Measurements from ENCODE around the gene SERINC1. TPM values are rescaled to one million over a fixed set of nuclear protein-coding genes. Genes with fewer than 3 reads are reported as not detected.
"Not testable (repeated sequence)": the region's sequence is repeated elsewhere in the genome, so short reads cannot be mapped to it uniquely, and the experiment has no call there.

Gene SERINC1
- 746 TPM for total RNA-seq

DNA sequence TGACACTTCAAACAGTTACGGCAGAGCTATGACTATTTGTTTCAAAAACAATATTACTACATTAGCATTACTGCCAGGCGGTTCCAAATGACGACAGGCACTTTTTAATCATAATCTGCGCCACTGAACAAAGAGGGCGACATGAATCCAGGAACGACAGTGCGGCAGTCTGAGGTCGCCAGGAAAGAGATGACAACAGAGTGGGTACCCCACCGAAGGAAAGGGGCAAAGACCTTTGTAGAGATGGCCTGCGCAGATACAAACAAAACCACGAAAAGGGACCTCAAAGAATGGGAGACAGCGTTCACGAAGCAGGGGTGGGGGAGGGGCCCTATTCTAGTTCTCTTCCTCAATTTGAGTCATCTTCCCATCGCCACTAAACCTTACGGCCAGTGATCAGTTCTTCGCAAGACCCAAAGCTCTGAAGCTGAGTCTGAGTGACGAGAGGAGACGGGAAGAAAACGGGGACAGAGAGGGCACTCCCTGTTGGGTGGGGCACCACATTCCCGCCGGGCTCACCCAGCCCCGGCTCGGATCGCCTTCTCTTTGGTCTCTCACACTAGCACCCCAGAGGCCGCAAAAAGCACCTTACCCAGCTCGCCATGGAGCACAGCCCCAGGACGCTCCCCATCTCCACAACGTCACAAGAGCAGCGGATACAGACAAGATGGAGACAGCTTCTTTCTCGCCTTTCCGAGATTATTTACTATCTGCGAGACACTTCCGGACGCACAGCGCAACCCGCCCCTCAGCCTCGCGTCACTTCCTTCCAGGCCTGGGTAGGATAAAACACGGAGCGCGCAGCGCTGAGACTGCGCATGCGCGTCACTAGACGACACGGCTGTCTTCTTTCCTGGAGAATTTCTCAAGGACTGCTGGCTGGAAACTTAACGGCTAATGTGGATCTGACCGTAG lies at the start of gene SERINC1:
SERINC1 (minus strand) TSS at position 701 of the 915 bp plus-strand sequence; CDS start at position 631, 70 bp downstream.
- FAIRE-seq = peak; percentile 10
- DNase-seq (ENCODE audit: low spot score in 2 of 2) = peak; percentile 57 to 72

DNA sequence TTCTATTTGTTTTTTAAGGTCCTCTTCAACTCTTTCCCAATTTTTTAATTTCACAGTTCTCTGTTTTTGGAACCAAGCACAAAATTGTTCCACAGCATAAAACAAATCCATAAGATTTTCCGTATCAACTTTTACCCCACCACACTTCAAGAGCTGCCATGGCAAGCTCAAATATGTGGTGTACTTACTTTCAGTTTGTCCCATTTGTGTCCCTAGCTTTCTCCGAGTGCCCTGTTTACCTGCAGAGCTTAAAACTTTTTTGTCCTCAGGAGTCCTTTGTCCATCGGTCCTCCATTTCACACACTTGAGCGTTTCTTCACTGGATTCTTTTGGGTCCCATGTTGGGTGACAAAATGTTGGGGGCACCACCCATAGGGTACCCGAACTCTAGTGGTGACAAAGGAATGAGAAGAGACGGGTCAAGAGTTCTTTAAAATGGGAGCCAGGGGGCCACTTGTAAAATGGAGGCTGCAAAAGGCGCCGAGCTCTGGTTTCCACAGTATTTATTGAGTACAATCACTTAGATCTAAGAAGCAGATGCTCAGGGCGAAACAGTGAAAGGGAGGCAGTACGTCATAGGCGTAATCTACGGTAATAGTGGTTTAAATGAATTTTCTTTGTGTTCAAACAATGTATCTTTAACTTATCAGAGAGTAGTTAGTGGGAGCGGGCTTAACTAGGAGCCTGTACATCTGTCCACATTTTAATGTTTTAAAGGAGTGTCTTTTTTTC lies 39.8 kb upstream of the SERINC1 start:
- FAIRE-seq (no peak), DNase-seq (ENCODE audit: low spot score in 2 of 2) (no peak)

DNA sequence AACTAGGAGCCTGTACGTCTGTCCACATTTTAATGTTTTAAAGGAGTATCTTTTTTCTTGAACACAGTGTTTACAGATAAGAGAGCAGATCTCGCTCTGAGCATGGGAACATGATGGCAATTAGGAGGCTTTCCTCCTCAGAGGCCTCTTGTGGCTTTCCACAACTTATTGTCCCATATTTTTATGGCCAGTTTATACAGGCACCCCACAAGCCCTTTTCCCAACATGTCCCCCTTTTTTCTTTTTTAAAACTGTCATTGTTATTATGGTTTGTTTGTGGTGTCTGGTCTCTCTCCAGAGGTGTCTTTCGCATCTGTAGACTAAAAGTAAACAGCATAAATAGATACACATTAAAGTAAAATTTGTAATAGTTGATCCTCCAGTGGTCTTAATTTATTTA lies 33.6 kb upstream of the SERINC1 start:
- DNase-seq (ENCODE audit: low spot score in 2 of 2); FAIRE-seq: not testable (repeated sequence)

DNA sequence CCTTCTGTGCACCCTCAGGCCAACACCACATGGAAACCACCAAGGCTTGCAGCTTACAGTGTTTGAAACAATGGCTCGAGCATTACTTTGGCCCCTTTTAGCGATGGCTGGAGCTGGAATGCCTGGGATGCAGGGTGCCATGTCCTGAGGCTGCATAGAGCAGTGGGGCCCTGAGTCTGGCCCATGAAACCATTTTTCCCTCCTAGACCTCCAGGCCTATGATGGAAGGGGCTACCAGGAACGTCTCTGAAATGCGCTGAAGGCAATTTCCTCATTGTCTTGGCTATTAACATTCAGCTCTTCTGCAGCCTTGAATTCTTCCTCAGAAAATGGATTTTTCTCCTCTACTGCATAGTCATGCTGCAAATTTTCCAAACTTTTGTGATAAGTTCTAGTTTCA lies 29.9 kb upstream of the SERINC1 start:
- DNase-seq (ENCODE audit: low spot score in 2 of 2) = no peak
- FAIRE-seq = no peak

DNA sequence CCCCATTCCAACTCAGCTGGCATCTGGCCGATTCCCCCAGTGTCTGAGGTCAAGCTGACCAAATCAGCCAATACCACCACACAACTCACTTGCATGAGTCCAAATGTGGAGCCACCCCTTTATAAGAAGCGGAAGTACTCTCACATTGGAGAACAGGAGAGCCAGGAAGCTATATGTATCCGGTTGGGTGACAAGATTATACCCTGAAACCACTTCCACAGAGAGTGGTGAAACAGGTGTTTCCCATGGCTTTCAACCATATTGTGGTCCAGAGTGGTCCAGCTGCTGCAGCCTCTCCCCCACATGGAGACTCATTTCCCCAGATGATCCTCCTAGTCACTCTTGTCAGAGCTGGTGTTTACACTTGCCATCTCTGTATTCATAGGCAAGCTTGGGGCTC lies 24.0 kb upstream of the SERINC1 start:
- DNase-seq (ENCODE audit: low spot score in 2 of 2) (no peak), FAIRE-seq (no peak)

DNA sequence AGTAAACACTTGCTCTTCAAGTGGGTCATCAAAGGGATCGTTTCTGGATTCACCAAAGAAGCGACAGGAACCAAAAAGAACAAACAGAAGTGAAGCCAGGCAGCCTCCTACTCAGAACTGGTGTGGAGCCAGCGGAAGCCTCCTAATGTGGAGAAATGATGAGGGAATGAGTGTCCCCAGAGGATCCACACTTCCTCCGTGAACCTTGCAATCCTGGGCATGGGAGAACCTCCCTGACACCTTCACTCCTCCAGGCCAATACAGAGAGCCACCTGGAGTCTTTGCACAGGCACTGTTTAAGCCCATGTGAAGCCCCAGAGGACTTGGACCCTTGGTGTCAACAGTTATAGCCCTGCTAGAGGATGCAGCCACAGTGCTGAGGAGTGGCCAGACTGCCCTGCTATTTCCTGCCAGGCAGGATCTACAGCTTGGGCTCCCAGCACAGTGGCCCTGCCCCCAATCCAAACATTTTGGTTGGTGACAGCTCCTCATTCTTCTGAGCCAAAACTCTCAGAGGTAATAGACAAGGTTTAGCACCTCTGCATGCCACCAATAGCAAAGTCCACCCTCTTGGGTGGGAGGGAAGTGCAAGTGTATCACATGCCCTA lies 23.2 kb upstream of the SERINC1 start:
- DNase-seq (ENCODE audit: low spot score in 2 of 2) = no peak
- no peak for FAIRE-seq

DNA sequence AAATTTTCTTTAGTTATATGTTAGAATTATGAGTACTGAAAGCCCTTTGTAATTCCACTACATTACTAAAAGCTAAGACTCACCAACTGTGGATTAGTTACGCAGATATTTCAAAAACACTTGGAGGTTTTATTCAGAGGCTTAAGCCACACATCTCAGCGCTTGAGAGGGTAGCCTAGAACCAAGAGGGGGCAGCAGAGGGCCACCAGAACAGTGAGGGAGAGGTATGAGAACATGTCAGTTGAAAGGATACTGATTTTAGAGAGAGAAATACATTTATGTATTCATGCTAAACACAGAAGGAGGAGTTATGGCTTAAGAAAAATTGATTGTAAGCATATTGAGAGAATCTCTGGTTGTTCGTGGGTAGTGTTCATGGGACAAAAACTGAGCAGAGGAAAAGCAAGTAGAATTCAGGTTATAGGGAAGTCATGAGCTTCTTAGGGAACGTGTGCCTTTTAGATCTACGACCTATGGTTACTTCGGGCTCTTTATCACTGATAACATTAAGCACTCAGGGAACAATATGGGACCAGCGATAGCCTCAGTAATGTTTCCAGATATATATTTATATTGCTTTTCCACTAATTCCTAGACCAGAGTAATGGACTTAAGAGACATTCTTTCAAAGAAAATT lies 20.4 kb upstream of the SERINC1 start:
- peak; percentile 31 to 56 for DNase-seq (ENCODE audit: low spot score in 2 of 2)
- peak; percentile 67 for FAIRE-seq

DNA sequence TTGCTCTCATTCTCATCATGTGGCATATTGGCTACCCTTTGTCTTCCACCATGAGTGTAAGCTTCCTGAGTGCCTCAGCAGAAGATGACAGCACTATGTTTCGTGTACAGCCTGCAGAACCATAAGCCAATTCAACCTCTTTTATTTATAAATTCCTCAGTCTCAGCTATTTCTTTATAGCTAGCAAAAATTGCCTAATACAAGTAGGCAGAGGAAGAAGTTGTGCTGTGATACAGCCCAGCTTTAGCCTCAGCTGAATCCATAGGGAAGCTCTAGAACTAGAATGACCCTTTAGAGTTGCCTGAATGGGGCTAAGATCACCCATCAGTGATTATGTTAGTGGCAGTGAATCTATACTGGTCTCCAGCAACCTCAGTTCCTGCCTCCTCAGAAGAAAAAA lies 19.0 kb upstream of the SERINC1 start:
- no peak for FAIRE-seq

DNA sequence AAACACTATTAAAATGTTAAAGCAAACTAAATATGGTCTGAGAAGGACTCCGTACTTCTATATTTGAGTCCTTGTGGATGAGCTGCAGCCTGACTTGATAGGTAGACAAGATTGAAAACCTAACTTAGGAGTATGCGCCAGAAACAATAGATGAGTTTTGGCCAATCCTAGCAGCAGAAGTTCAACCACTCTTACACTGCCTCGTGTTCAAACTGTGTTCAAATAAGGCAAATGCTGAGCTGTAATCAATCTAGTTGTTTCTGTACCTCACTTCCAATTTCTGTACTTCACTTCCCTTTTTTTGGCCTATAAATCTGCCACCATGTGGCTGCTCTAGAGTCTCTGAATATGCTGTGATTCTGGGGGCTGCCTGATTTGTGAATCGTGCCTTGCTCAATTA lies 13.2 kb upstream of the SERINC1 start:
- no peak for DNase-seq (ENCODE audit: low spot score in 2 of 2)
- FAIRE-seq = no peak

More for the DNA sequence above, 19.0 kb upstream of the SERINC1 start:
- no peak for DNase-seq (ENCODE audit: low spot score in 2 of 2)

DNA sequence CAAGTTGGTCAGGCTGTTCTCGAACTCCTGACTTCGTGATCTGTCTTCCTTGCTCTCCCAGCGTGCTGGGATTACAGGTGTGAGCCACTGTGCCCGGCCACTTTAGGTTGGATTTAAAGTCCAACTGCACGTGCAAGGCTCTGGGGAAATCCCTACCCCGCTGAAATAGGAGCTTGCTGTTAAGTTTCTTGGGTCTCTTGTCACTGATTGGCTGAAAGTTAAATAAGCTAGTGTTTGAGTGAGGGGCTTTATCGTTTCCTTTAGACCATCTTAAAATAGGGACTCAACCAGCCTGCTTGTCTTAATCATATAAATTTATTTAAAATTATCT lies 11.1 kb upstream of the SERINC1 start:
- FAIRE-seq (no peak), DNase-seq (ENCODE audit: low spot score in 2 of 2) (no peak)

DNA sequence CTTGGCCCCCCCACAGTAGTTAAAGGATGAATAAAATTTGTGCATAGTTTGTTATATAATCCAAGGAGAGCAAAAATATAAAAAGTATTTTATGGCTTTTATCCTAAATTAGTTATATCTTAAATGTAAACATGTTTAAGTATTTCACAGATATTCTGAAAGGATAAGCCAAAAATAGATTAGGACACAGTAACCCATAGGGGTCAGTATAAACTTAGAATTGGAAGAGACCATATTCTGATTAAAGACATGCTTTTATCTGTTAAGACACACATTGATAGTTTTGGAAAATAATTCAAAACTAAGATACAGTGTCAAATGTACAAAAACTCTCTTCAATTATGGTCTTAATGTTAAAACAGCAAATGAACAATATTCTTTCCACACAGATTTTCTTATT lies 4.5 kb upstream of the SERINC1 start:
- FAIRE-seq (peak; percentile 70), DNase-seq (ENCODE audit: low spot score in 2 of 2) (peak in 1 of 2 donors; percentile 12)

DNA sequence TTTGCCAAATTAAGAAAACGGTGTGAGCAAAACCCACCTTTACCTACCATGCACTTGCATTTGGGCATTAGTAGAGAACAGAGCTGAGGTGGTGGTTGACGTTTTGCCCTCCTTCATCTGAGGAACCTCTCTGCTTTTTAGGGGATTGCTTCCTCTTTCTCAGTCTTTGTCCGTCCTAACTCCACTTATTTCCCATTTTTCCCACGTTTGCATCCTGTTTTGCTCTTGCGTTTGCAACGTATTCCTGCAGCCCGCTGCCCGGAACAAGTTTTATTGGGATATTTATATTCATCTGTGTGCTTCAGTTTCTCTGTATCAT lies 374 bp upstream of the SERINC1 start:
- FAIRE-seq (no peak), DNase-seq (ENCODE audit: low spot score in 2 of 2) (no peak)

DNA sequence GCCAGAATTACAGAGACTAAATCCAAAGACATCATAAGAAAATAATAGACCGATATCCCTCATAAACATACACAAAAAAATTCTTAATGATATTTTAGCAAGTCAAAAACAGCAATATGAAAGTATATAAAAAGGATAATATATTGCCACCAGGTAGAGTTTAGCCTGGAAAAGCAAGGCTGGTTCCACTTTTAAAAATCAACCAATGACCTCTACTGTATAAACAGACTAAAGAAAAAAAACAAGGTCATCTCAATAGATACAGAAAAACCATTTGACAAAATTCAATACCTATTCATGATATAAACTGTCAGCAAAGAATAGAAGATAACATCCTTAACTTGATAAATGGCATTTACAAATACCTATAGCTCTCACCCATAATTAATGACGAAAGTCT lies 9.7 kb downstream of the SERINC1 start:
- FAIRE-seq (no peak), DNase-seq (ENCODE audit: low spot score in 2 of 2) (no peak)

DNA sequence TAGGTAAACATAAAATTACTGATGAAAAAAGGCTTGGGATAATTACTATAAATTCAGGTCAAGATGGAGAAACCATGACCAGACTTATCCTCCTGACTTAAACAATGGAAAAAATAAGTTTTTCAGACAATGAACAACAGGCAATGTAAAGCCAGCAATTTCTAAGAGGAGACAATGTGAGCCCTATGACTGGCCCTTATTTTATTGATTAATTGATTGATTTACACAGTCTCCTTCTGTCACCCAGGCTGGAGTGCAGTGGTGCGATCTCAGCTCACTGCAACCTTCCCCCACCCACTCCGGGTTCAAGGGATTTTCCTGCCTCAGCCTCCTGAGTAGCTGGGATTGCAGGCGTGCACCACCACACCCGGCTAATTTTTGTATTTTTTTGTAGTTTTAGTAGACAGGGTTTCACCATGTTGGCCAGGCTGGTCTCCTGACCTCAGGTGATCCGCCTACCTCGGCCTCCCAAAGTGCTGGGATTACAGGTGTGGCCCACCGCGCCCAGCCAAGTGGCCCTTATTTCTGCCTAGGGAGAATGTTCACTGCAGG lies 11.7 kb downstream of the SERINC1 start:
- FAIRE-seq; DNase-seq (ENCODE audit: low spot score in 2 of 2): not testable (repeated sequence)

DNA sequence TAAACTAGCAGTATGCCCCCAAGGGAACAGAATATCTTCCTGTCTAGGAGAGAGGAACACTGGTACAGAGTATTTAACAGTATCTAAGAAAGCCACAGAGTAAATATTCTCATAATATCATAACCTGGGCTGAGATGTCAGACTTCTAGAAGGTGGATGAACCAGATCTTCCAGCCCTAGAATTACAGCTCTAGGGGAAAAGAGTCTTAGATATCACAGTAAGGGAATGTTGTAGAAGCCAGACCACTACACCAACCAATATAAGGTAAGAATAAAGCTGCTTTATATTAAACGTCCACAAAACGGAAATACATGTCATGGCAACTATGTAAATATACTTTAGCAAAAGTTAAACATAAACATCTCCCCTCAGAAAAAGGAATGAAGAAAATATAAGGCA lies 12.4 kb downstream of the SERINC1 start:
- no peak for FAIRE-seq

DNA sequence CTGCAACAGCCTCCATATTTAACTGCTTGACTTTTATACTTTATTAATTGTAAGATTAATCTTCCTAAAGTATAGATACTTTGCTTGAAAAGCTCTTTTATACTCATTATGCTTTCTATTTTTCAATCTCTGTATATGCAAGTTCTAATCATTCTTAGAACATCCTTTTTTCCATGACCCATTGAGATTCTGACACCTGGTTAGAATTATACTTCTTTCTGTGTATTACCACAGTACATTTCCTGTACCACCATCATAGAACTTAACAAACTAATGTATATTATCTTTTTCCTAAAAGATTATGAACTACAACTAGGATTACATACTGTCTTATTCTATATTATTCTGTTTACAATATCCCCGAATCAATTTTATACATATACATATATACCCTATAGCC lies 13.5 kb downstream of the SERINC1 start:
- FAIRE-seq = no peak

More for the DNA sequence above, 12.4 kb downstream of the SERINC1 start:
- DNase-seq (ENCODE audit: low spot score in 2 of 2) = no peak

DNA sequence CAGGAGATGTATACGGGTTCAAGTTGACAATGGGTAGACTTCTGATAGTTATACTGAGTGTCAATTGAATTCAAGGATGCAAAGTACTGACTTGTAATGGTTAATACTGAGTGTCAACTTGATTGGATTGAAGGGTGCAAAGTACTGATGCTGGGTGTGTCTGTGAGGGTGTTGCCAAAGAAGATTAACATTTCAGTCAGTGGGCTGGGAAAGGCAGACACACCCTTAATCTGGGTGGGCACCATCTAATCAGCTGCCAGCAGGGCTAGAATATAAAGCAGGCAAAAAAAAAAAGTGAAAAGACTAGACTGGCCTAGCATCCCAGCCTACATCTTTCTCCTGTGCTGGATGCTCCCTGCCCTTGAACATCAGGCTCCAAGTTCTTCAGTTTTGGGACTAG lies 16.5 kb downstream of the SERINC1 start:
- FAIRE-seq; DNase-seq (ENCODE audit: low spot score in 2 of 2): not testable (repeated sequence)

More for the DNA sequence above, 13.5 kb downstream of the SERINC1 start:
- DNase-seq (ENCODE audit: low spot score in 2 of 2) = no peak

DNA sequence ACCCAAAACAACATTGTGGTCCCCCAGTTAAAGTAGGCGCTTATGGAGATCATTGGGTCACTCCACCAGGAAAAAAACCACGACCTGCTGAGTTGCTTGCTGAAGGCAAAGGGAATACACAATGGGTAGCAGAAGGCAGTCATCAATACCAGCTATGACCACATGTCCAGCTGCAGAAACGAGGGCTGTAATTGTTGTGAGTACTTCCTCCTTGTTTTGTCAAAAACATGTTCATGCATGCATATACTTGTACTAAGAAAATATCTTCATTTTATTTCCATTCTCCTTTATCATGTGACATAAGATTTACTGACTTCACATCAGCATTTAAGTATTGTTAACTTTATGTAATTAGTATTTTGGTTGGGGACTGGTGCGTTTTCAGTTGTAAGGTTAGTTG lies 16.9 kb downstream of the SERINC1 start:
- no peak for FAIRE-seq
- DNase-seq (ENCODE audit: low spot score in 2 of 2) = no peak

DNA sequence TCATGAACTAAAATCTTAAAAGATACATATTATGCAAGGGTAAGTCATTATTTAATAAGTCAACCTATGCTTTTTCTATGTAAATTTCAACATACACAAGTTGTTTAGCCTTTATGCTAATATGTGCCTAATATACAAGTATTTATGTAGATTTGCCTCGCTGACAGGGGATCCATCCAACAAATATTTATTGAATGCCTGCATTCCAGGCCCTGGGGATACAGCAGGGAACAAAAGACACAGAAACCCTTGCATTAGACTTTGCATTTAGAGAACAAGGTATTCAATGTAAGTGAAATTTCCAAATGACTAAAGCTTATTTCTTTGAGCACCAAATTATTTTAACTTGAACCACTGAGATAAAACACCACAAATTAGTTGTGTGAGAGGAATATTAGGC lies 19.1 kb downstream of the SERINC1 start:
- FAIRE-seq (no peak), DNase-seq (ENCODE audit: low spot score in 2 of 2) (no peak)

DNA sequence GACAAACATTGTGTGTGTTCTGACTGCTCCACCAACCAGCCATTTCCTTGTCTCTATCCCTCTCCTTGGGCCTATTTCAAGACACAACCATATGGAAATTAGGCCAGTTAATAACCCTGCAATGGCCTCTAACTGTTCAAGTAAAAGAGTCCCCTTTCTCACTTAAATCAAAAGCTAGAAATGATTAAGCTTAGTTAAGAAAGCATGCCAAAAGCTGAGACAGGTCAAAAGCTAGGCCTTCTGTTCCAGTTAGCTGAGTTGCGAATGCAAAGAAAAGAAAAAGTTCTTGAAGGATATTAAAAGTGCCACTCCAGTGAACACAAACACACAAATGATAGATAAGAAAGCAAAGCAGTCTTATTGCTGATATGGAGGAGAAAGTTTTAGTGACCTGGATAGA lies 22.5 kb downstream of the SERINC1 start:
- no peak for FAIRE-seq
- no peak for DNase-seq (ENCODE audit: low spot score in 2 of 2)

DNA sequence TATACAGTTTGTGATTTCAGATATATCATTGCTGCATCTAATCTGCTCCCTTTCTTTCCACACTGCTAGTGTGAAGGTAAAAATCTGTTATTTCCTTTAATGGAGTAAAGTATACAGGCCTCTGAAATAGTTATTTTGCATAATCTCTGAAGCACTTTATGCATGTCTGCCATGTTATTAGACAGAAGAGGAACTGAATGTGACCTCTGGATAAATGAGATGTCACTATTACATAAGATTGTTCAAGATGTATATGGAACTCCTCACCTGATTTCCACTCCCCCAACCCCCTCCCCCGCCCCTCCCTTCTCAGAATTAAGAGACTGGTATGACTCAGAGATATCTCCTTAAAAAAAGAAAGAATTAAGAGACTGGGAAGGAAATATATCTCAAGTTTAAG lies 26.3 kb downstream of the SERINC1 start:
- no peak for FAIRE-seq

More for the DNA sequence above, 26.3 kb downstream of the SERINC1 start:
- DNase-seq (ENCODE audit: low spot score in 2 of 2) = no peak

Data from frontal cortex (tissue), 4 donors.